Tongue (tissue), 2 donors: Measurements from ENCODE around the gene GPATCH3. TPM values are rescaled to one million over a fixed set of nuclear protein-coding genes. Genes with fewer than 3 reads are reported as not detected.

Experiments used
- DNase-seq: peaks from one replicate; pipeline ENCODE4 v3.0.0-alpha.2; 2015
- total RNA-seq: library from RNA; depleted of rRNA; stranded (reverse); fragments of >200 nt; gene quantifications from one replicate; pipeline ENCODE4 v1.2.3, GENCODE V29; 2014

Gene GPATCH3
- total RNA-seq, 1 donor from 2014 or later: 10.5 TPM

GRCh38 chr1:26844424-26845196, 55.7 kb downstream of the GPATCH3 start:
- DNase-seq: peak; percentile 62

Other genes with a start within 250 kb of the GPATCH3 start
- gene ARID1A, start 204.5 kb downstream of the GPATCH3 start, total RNA-seq: 38.7 TPM
- 8.8 TPM for gene PIGV, start 112.5 kb downstream of the GPATCH3 start, total RNA-seq
- gene ZDHHC18, start 73.8 kb downstream of the GPATCH3 start, total RNA-seq: 8.2 TPM
- gene SFN, start 37.3 kb downstream of the GPATCH3 start, total RNA-seq: 66.7 TPM
- 10.2 TPM for gene GPN2, start 10.2 kb downstream of the GPATCH3 start, total RNA-seq
- not detected for gene NR0B2, start 13.5 kb upstream of the GPATCH3 start, total RNA-seq
- gene NUDC, start 21.3 kb upstream of the GPATCH3 start, total RNA-seq: 30.1 TPM
- gene KDF1, start 60.0 kb upstream of the GPATCH3 start, total RNA-seq: 2.3 TPM
- gene TRNP1, start 93.2 kb upstream of the GPATCH3 start, total RNA-seq: 4.5 TPM
- gene TENT5B, start 112.4 kb upstream of the GPATCH3 start, total RNA-seq: 4.2 TPM